C4-2B (cell line): ENCODE measurements around the gene FER1L5.

Source experiments
- H3K27ac ChIP-seq: fragments of 450-650 bp; 2 replicates; pipeline ENCODE4 v1.5.1; 2017
- CTCF ChIP-seq: fragments of 450-650 bp; conservative IDR thresholded peaks from 2 replicates; pipeline ENCODE4 v1.5.1; 2017; ENCODE audit warnings: mild to moderate bottlenecking
- ZFX ChIP-seq: fragments of 450-650 bp; IDR thresholded peaks from 2 replicates; pipeline ENCODE4 v1.6.1; 2017

The FER1L5 gene

GRCh38 chr2:96655526-96655925 lies 13.0 kb downstream of the FER1L5 start:
- no peak overlapping the region for H3K27ac ChIP-seq
- TF ChIP-seq CTCF (no peak), ZFX (no peak)

- no peak overlapping the region for H3K27ac ChIP-seq
- TF ChIP-seq CTCF (no peak), ZFX (no peak)
Observed at GRCh38 chr2:96656540-96656939, 14.0 kb downstream of the FER1L5 start.

- TF ChIP-seq ZFX (no peak), CTCF (no peak)
- no peak overlapping the region for H3K27ac ChIP-seq
Observed at GRCh38 chr2:96661324-96661723, 18.8 kb downstream of the FER1L5 start.

- H3K27ac ChIP-seq: no peak overlapping the region
- TF ChIP-seq CTCF (no peak), ZFX (no peak)
Observed at GRCh38 chr2:96662360-96662759, 19.8 kb downstream of the FER1L5 start.

- TF ChIP-seq CTCF: no peak
Observed at GRCh38 chr2:96663177-96663576, 20.6 kb downstream of the FER1L5 start.

GRCh38 chr2:96663829-96664228 lies 21.3 kb downstream of the FER1L5 start:
- TF ChIP-seq CTCF (no peak), ZFX (no peak)
- H3K27ac ChIP-seq: no peak overlapping the region

More at GRCh38 chr2:96663177-96663576, 20.6 kb downstream of the FER1L5 start:
- no peak overlapping the region for H3K27ac ChIP-seq

- TF ChIP-seq CTCF: no peak
- TF ChIP-seq ZFX: no peak
- no peak overlapping the region for H3K27ac ChIP-seq
Observed at GRCh38 chr2:96664366-96664925, 21.9 kb downstream of the FER1L5 start.
